NCI-H146 (cell line): ENCODE data around the gene NMRAL1.

Source experiments
- DNase-seq: peaks from one replicate; lab custom pipeline; 2025; lab: John Stamatoyannopoulos, UW

NMRAL1 gene

DNA sequence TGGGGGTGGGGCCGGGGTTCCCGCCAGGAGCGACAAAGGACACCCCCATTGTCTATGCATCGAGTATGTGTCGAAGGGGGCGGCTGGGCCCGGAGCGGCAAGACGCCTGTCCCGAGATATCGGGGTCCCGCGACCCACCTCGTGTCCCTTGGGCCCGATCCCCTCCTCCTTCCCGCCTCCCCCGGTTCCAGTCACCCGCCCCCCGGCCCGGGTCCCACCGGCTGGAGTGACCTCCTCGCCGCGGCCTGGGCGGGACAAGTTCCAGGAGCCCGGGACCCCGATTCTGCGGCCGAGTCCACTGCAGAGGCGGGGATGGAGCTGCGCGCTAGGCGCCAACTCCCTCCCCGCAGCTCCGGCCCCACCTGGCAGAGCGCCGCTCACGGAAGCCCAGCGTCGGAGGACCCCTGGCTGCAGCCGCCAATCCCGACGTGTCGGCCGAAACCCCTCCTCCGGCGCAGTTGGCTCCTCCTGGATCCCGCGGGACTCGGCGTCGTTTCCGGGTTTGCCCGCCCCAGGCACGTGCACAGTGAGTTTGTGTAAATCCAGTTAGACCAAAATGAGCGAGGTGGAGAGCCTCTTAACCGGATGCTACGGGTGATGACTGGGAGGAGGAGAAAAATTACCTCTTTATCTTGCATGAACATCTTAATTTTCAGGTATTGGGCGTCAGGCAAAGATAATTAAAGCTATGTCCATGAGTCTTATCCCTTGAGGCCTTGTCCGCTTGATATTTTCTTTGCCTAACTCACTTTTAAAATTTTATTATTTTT is at the start of gene NMRAL1:
TSS of gene NMRAL1 (minus strand) at position 434 of the 770 bp plus-strand sequence. CDS start 493 bp downstream, outside the sequence.
- peak; percentile 98 for DNase-seq

DNA sequence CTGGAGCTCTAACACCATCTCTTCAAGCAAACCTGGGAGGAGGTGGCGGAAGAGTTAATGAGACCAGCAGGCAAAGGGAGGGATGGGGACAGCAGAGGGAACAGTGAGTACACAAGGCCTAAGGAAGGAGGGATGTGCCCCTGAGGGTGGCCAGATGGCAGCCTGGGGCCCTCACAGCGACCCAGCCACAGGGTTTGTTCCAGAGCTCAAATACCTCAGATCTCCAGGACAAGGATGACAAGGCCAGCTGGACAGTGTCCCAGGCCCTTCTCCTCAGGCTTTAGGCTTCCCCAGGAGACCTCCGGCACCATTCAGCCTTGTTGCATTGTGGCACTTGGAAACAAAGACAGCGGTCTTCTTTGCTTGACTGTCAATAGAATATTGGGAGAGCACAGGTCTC is 49.3 kb upstream of the NMRAL1 start:
- DNase-seq = no peak

DNA sequence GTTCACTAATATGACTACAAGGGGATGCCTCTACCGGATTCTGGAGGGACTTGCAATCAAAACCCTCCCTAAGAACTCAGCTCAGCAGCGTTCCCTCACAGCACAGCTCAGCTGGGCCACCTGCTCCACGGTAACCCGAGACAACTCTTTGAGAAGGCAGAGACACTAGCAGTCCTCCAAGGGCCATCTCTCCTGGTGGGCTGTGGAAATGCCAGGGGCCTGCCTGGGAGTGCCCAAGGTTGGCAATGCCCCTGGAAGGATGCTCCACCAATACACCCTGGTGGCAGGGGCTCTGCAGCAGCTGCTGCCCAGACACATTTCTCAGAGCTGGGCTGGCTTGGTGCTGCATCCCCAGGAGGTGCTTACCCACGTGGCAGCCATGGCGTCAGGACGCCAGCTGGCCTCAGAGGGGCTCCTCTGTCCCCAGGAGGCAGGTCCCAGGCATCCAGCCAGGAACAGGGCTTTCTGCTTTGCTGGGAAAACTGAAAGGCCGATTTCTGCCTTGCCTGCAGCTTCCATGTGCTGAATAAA is 47.7 kb upstream of the NMRAL1 start:
- peak; percentile 91 for DNase-seq

DNA sequence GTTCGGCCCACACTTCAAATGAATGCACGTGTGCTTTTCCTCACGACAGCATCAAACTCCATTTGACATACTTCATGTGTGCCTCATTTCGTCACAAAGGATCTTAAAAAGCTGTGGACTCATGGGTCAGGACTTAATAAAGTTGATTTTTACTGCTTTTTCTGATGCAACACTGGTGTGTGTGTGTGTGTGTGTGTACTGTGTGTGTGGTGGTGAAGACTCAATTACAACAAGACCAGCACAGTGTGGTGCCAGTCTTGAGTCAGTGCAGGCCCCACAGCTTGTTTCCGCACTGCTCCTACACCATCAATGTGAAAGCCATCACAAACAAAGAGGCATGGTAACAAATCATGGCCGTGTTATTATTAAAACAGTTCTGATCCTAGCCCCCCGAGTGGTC is 46.5 kb upstream of the NMRAL1 start:
- DNase-seq = no peak

DNA sequence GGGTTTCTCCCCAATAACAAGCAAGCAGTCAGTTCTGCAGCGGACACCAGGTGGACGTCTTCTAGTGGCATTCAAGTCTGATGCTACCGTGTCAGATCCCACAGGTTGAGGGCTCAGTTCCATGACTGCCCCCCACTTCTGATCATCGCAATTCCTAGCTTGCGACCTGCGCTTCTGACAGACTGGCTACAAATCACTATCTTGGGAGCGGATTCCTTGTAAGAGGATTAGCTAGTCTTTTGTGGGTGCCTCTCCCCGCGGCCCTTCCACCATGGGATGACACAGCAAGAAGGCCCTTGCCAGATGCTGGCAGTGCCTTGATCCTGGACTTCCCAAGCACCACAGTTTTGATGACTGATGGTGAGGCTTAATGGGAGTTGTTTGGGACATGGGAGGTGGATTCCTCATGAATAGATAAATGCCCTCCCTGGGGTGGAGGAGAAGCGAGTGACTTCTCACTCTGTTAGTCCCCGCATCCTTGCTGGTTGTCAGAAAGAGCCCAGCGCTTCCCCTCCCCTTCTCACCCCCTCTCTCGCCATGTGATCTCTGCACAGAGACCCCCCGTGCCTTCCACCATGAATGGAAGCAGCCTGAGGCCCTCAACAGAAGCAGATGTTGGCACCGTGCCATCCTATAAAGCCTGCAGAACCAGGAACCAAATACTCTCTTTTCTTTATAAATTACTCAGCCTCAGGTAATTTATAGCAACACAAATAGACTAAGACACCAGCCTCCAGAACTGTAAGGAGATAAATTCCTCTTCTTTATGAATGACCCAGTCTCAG is 45.0 kb upstream of the NMRAL1 start:
- peak; percentile 29 for DNase-seq

DNA sequence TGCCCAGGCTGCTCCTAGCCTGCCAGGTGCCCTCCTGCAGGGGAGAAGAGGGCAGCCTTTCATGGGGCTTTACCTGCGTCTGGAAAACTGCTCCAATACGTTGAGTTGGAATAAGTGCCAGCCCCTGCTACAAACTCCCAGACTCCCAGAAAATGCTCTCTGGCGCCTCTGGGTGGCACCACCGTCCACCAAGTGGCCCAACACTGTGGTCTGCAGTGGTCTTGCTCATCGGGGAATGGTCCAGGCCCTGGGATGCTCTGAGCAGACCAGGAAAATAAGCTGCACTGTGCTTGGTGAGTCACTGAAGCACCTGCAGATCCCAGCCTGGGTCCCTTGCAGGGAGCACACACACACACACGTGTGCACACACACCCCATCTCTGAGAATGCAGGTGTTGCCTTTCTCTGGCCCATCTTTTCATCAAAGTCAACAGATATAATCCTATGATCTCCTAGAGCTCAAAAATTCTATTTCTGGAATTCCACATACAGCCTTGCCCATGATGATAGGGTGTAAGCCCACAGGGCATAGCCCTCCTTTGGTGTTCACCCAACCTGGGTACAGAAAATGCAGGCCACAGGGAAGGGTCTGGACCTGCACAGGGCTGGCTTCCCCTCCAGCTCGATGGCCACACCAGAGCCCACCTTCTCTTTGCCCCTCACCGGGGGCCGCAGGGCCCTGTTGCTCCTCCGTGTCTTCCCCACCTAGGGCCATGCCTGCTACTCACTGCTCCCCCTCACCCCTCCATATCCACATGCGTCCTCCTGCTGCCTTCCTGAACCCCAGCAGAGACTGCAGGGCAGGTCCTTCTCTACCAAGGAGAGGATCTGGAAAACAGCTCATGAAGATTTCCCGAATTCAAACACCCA is 43.6 kb upstream of the NMRAL1 start:
- peak; percentile 49 for DNase-seq

DNA sequence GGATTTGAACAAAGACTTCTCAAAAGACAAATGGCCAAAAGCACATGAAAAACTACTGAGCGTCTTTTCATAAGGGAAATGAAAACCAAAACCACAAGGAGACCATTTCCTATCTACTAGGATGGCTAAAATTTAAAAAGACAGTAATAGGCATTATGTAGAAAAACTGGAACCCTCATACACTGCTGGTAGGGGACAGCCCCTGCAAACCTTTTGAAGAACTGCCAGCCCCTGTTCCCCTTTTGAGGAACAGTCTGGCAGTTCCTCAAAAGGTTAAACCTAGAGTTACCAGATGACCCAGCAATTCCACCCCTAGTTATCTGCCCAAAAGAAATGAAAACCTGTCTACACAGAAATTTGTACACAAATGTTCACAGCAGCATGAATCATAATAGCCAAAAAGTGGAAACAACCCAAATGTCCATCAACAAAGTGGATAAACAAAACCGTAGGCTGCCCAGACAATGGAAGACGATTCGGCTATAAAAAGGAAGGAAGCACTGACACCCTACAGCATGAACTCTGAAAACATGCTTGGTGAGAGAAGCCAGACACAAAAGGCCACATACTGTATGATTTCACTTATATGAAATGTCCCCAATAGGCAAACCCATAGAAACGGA is 41.3 kb upstream of the NMRAL1 start:
- no peak for DNase-seq

DNA sequence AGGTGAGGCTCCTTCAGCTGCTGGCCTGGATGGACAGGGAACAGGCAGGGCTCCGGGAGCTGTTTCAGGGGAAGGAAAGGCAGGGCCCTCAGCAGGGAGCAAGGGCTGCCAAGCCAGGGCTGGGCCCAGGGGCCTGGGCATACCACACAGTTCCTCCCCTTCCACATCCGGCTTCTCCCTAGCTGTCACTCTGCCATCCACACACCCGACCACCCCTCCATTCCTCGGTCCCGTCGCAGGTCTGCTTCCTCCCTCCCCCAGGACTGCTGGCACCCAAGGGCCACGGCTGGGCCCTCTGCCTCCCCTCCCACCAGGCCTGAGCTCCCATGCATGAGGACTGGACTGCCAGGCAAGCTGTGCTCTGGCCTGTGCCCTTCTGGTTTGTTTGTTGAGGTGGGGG is 40.2 kb upstream of the NMRAL1 start:
- DNase-seq = no peak

DNA sequence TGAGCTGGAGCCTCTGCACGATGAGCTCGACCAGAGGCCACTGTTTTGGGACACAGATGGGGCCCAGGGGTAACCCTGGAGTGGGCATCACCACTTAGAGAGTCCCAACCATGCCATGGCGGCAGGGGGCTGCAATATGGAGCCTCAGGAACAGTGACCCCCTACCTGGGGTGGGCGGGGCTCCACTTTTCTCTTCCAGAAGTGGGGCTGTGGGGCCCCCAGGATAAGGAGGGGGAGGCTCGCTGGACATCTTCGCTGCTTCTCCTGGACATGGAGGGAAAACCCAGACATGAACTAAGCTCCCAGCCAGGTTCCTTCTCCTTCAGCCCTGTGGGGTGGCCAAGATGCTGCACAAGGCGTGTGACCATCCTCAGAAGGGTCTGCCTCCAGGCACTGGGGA is 39.5 kb upstream of the NMRAL1 start:
- no peak for DNase-seq

DNA sequence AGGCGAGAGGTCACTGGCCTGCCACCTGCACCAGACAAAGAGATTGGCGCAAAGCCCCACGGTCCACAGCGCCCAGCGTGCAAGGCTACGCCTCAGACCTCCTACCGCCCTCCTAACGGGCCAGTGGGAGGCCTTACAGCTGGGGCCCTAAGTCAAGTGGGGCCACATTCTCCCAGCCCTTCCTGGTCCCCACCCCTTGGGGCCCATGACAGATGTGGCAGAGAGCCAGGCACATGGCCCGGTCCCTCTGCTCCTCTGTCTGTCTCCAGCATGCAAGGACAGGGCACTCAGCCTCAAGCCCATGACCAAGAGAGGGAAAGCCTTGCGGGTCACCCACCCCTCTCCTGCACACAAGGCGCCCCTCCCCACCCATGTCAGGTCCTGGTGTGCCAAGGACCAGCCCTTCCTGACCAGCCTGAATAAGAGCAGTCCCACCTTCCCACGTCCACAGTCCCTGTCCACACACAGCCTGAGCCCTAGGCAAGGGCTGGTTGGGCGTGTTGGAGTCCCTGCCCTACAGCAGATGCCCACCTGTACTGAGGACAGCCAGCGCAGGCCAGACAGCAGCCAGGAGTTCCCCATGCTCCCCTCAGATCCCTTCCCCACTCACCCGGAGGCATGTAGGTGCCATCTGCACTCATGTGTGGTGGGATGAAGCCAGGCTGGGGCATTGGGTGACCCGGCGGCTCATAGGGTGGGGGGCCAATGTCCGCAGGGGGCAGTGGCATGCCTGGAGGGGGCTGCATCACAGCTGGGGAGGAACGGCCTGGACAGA is 38.8 kb upstream of the NMRAL1 start:
- no peak for DNase-seq

DNA sequence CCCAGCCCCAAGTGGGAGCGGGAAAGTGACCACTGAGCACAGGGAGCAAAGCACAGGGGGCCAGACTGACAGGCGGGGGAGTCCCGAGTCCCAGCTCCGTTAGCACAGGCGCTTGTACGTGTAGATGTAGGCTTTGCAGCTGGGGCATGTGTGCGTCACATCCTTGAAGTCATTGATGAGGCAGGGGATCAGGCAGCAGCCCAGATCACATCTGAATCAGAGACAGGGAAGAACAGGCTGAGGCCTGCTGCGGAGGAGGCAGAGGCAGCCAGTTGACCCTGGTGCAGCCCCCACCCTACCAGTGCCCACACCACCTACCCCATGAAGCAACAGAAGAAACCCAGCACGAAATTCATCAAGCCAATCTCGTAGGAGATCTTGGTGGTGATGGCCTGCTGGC is 38.0 kb upstream of the NMRAL1 start:
- no peak for DNase-seq

DNA sequence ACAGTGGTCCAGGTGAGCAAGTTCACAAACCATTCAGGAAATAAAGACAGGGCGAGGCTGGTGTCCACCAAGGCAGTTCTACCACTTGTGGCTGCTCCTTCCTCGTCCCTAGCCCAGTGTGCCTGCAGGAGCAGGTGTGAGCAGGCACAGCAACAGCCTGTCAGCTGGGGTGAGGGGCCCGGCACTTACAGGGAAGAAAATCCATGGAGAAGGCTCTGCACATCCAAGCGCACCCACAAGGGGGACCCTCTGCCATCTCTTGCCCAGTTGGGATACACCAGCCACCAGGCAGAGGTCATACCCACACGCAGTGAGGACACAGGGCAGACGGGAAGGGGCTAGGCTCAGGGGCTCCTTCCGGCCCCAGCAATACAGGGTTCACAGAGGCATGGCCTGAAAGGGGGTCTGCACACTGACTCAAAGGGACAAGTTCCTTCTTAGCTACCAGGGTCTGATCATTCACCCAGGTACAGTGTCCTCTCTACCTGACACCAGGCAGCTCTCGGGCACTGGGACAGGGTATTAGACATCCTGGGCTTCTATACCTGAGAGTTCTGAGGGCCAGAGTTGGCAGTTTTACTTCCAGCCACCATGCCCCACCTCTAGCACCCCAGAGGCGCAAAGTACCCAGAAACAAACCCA is 37.1 kb upstream of the NMRAL1 start:
- peak; percentile 66 for DNase-seq

DNA sequence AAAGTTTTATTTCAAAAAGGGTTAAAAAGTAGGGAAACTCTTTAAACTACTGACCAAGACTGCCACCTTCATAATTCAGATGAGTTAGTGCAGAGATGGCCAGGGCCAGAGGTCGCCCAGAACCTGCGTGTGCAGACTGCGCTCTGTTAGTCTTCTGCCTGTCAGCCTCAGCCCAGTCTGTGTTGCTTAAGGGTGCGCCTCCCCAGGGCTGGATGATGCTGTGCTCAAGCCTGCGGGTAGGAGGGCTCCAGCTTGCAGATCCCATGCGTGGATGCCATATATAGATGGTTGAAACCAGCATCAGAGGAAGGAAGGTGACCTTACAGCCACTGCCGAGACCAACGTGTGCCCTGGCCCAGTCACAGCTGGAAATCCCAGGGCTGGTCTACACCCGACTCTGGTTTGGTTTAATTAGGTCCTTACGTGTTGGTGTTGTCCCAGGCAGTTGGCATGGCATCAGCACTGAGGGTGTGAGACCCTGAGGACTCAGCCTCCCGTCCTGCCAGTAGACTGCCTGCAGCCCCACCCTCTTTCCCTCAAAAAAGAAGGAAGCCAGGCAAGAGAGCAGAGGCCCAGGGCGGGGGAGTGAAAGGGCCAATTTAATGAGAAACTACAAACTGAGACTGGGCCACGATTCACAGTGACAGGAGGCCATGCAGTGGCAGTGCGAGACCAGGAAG is 36.5 kb upstream of the NMRAL1 start:
- DNase-seq = no peak

DNA sequence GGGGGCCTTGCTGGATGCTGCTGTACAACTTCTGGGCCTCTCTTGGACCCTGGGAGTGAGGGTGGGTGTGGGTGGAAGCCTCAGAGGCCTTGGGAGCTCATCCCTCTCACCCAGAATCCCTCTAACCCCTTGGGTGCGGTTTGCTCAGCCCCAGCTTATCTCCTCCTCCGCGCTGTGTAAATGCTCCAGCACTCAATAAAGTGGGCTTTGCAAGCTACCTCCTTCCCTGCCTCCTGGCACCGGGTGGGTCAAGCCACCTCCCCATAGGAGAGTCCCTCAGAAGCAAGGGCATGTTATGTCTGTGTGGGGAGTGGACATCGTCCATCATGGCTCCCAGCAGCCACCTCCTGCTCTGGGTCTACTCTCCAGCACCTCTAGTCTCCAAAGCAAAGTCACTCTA is 35.7 kb upstream of the NMRAL1 start:
- no peak for DNase-seq

DNA sequence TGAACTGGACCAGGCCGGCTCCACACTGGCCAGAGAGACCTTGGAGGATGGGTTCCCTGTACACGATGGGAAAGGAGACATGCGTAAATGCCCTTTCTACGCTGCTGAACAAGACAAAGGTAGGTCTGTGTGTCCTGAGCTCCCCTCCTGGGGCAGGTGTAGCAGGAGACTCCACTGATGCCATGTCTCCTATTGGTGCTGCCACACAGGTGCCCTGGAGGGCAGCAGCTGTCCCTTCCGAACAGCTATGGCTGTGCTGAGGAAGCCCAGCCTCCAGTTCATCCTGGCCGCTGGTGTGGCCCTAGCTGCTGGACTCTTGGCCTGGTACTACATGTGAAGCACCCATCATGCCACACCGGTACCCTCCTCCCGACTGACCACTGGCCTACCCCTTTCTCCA is 35.0 kb upstream of the NMRAL1 start:
- DNase-seq = no peak

DNA sequence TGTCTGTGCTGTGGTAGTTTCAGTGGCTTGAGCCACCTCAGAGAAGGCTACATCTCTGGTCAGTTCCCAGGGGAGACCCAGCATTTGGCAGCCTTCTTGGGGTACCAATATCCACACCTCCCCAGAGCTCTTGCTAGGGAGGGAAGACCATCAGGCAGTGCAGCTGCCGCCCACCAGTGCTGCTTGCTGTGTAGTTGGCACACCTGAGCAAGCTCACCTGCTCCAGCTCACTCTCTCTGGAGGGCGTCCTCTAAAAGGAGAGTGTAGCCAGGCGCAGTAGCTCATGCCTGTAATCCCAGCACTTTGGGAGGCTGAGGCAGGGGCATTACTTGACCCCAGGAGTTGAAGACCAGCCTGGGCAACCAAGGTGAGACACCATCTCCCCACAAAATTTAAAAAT is 34.4 kb upstream of the NMRAL1 start:
- DNase-seq = no peak

DNA sequence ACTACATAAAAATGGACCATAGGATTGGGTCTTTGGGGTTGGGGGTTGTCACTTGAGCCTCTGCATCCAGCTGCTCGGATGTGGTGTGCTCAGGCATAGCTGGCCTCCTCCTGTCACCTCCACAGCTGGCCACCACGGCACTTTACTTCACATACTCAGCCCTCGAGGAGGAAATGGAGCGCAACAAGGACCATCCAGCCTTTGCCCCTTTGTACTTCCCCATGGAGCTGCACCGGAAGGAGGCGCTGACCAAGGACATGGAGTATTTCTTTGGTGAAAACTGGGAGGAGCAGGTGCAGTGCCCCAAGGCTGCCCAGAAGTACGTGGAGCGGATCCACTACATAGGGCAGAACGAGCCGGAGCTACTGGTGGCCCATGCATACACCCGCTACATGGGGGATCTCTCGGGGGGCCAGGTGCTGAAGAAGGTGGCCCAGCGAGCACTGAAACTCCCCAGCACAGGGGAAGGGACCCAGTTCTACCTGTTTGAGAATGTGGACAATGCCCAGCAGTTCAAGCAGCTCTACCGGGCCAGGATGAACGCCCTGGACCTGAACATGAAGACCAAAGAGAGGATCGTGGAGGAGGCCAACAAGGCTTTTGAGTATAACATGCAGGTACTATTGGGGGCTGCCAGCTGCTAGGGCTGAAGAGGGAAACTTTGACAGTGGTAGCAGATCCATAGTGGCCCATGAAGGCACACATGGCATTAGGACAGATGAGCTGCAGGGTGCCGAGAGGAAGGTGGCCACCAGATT is 33.3 kb upstream of the NMRAL1 start:
- DNase-seq = no peak

DNA sequence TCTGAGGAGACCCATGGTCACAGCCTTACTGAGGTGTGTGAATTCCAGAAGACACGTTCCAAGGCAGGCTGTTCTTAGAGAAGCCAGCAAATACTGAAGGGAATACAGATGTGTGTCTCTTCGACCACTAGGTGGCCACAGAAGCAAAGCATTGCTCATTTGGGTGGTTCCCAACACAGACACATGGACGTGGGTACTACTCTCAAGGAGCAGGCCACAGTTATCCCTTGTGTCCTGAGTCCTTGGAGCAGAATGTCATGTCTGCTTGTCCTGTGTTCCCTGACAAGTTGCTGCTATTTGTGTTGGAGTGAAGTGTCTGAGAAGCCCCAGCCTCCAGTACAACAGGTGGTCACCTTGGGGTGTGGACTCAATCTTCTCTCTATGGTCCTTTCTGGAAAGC is 32.0 kb upstream of the NMRAL1 start:
- DNase-seq = peak; percentile 67
